HG02870 (cell line): ENCODE results near the gene KHDC4.

ENCODE experiments used
- ATAC-seq: cut with Tn5 transposase; IDR thresholded peaks from one replicate; pipeline ENCODE4 v1.9.1; 2021; ENCODE audit warnings: mild to moderate bottlenecking, moderate library complexity; ENCODE audit not compliant: unreplicated experiment

Gene KHDC4

GRCh38 chr1:155970531-155971167 lies 36.4 kb upstream of the KHDC4 start:
- no peak for ATAC-seq

- ATAC-seq = no peak
Measured at GRCh38 chr1:155969377-155969791, 35.2 kb upstream of the KHDC4 start.

GRCh38 chr1:155968670-155969069 lies 34.5 kb upstream of the KHDC4 start:
- ATAC-seq = no peak

GRCh38 chr1:155968051-155968400 lies 33.8 kb upstream of the KHDC4 start:
- no peak for ATAC-seq

- ATAC-seq = no peak
Measured at GRCh38 chr1:155967341-155968050, 33.3 kb upstream of the KHDC4 start.

- no peak for ATAC-seq
Measured at GRCh38 chr1:155966750-155967149, 32.5 kb upstream of the KHDC4 start.

GRCh38 chr1:155966135-155966534 lies 31.9 kb upstream of the KHDC4 start:
- no peak for ATAC-seq

- ATAC-seq = no peak
Measured at GRCh38 chr1:155964193-155964592, 30.0 kb upstream of the KHDC4 start.

GRCh38 chr1:155962599-155963211 lies 28.5 kb upstream of the KHDC4 start:
- ATAC-seq = no peak

GRCh38 chr1:155961937-155962336 lies 27.7 kb upstream of the KHDC4 start:
- no peak for ATAC-seq

- ATAC-seq = no peak
Measured at GRCh38 chr1:155960081-155960745, 26.0 kb upstream of the KHDC4 start.

GRCh38 chr1:155957411-155957915 lies 23.2 kb upstream of the KHDC4 start:
- no peak for ATAC-seq

- no peak for ATAC-seq
Measured at GRCh38 chr1:155954645-155955044, 20.4 kb upstream of the KHDC4 start.

GRCh38 chr1:155952505-155952890 lies 18.3 kb upstream of the KHDC4 start:
- ATAC-seq = no peak

GRCh38 chr1:155951753-155952504 lies 17.7 kb upstream of the KHDC4 start:
- no peak for ATAC-seq

GRCh38 chr1:155950829-155951228 lies 16.6 kb upstream of the KHDC4 start:
- no peak for ATAC-seq

- ATAC-seq = no peak
Measured at GRCh38 chr1:155947741-155948140, 13.5 kb upstream of the KHDC4 start.

- no peak for ATAC-seq
Measured at GRCh38 chr1:155947292-155947691, 13.1 kb upstream of the KHDC4 start.

GRCh38 chr1:155946633-155947219 lies 12.5 kb upstream of the KHDC4 start:
- no peak for ATAC-seq

GRCh38 chr1:155944444-155944799 lies 10.2 kb upstream of the KHDC4 start:
- ATAC-seq = no peak
